ENCODE measurements around the gene KLHDC4.
A peak's percentile ranks its signal among the peaks of the same experiment; 100 is the strongest.
"Not testable (repeated sequence)": the region's sequence is repeated elsewhere in the genome, so short reads cannot be mapped to it uniquely, and the experiment has no call there.

Gene KLHDC4

DNA sequence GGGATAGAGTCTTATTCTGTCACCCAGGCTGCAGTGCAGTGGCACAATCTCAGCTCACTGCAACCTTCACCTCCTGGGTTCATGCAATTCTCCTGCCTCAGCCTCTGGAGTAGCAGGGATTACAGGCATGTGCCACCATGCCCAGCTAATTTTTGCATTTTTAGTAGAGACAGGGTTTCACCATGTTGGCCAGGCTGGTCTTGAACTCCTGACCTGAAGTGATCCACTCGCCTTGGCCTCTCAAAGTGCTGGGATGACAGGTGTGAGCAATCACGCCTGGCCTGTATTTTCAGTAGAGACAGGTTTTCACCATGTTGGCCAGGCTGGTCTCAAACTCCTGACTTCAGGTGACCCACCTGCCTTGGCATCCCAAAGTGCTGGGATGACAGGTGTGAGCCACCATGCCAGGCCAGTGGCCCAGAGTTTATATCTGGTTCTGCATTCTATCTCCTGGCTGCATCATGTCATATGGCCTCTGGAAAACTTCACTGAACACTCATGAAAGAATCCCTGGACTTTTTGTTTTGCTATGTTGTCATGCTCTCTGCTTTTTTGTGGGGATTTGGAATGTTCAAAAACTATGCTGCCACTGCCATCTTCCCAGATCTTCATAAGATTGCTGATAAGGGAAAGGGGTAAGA is 21.8 kb upstream of the KLHDC4 start:
- DNase-seq, result not testable (repeated sequence)

GRCh38 chr16:87784812-87785211 is 19.0 kb upstream of the KLHDC4 start:
- DNase-seq, result no peak

DNA sequence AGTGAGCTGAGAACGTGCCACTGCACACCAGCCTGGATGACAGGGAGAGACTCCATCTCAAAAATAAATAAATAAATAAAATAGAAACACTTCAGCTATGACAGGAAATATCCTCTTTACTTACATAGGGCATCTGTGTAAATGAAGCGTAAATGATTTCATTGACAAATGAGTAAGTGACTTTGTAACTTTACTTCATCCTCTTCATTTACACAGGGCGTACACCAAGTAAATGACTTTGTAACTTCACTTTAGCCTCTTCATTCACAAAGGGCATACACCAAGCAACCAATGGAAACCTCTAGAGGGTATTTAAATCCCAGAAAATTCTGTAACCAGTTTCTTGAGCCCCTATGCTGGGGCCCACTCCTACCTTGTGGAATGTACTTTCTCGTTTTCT is 16.2 kb upstream of the KLHDC4 start:
- DNase-seq, result no peak

- peak; percentile 8 for DNase-seq
These were observed 14.7 kb upstream of the KLHDC4 start for GRCh38 chr16:87780385-87780989.

DNA sequence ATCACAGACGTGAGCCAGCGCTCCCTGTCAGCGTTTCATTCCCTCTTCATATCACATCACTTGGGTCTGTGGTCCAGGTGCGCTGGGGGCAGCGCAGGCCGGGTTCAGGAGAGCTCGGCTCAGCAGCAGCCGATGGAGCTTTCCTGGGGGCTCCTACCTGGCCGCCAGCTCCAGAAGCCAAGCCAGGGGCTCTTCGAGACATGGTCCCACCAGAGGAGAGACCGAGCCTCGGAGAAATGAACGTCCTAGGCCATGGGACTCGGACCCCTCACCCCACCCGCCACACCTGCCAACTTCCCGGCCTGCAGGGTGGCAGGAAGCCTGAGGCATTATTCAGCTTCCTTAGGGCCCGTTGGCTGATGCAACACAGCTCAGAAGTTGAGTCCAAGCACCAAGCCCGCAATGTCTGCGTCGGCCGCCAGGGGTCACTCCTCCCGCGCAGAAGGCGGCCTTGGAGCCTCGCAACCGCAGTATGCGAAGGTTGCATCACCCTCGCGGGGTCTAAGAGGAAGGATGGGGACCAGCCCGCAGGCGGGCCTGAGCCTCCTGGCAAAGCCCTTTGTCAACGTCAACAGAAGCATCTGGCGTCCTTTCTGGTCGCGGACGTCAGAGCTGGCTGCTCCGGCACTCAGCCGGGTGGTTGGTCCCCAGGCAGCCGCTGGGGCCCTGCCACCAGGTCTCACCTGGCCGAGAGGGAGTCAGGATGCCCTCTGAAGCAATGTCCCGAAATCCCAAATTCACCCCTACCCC is 13.2 kb upstream of the KLHDC4 start:
- DNase-seq, result peak; percentile 80

GRCh38 chr16:87778476-87778829 is 12.7 kb upstream of the KLHDC4 start:
- DNase-seq, result no peak

DNA sequence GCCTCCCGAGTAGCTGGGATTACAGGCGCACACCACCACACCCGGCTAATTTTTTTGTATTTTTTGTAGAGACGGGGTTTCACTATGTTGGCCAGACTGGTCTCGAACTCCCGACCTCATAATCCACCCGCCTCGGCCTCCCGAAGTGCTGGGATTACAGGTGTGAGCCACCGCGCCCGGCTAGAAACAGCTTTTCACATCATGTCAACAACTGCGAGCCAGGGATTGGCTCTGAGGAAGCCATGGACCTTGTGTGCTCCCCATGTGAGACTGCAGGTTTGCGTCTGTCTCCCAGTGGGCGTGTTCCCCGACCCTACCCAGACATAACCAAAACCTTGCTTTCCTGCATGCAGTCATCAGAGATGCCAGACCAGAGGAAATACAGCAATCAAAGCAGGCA is 8.1 kb upstream of the KLHDC4 start:
- DNase-seq, result not testable (repeated sequence)

DNA sequence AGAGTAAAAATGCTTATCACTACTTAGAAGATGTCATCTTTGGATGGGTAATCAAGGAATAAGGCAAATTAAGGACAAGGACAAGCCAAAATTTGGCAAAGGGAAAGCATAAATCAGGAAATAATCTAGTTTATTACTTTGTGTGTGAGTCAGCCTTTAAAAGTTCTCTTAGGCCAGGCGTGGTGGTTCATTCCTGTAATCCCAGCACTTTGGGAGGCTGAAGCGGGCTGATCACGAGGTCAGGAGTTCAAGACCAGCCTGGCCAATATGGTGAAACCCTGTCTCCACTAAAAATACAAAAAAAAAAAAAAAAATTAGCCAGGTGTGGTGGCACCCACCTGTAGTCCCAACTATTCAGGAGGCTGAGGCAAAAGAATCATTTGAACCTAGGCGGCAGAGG is 1.7 kb upstream of the KLHDC4 start:
- DNase-seq, result not testable (repeated sequence)

DNA sequence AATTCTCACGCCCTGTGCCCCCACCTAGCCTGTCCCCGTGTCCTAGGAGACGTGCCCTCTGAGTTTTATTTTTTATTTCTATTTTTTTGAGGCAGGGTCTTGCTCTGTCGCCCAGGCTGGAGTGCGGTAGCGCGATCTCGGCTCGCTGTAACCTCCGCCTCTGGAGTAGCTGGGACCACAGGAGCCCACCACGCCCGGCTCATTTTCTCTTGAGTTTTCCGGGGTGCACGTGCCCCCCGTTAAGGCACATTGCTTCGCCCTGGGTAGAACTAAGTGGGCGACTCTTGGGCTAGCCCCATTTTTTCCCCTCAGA is 655 bp upstream of the KLHDC4 start:
- DNase-seq, result no peak

DNA sequence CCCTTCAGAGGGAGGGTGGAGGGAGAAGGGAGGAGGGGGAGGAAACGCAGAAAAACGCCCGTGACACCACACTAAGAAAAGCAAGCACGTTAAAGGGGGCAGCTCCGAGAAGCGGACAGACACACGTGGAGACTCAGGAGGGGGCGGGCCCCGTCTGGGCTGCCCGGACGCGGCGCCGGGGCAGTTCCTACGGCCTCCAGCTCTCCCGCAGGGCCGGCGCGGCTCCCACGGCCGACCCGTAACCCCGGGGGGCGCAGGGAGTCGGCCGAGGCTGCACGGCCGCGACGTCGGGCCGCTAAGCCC is 362 bp downstream of the KLHDC4 start:
- DNase-seq, result peak; percentile 51

GRCh38 chr16:87764600-87765472 is 950 bp downstream of the KLHDC4 start:
- no peak for DNase-seq

DNA sequence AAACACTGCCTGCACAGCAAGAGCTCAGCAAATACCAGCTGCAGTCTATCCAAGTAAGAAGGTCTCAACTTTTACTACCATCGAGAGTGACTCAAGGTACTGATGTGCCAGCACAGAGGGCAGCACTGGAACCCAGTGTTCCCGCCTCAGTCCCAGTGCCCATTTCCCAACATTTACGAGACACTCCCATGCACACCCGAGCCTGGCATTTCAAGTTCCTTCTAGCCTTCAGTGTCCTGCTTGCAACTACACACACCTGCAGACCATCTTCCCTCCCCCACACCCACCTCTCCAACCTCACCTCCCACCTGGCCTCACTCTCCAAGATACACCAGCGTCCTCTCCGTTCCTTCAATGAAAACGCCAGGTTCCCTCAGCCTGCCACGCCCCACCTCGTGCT is 3.2 kb downstream of the KLHDC4 start:
- DNase-seq, result no peak

- no peak for DNase-seq
These were observed 3.7 kb downstream of the KLHDC4 start for GRCh38 chr16:87762071-87762571.

DNA sequence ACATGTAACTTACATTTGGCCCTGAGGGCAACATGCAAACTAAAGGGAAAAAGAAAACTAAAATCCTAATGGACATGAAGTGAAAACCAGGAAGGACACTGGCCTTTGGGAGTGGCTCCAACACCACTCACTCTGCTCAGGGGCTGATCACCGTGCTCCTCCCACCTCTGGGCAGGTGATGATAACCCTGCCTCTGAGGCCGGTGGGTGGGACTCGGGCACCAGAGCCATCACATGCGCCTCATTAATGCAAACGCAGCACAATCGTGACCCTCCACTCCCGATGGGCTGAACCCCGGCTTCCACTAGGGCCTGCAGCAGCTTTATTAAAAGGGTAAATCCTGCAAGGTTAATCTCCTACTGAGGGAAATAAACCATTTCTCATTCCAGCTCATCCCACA is 4.7 kb downstream of the KLHDC4 start:
- no peak for DNase-seq

GRCh38 chr16:87757841-87758426 is 7.9 kb downstream of the KLHDC4 start:
- no peak for DNase-seq

DNA sequence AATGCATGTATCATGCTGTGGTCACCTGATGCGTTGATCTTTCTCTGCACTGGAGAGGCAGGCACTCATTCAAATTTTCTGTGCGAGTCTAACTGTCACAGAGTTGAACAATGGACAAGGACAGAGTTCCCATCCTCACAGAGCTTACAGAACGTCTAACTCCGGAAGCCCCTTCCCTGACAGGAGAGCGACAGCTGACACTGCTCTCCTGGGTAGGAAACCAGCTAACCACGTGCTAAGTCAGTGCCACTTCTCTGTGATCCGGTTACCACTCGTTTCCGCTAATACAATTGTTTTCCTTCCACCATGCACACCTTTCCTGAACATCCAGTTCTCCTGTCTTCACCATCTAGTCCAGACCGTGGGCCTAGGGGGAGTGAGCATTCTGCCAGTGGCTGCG is 11.3 kb downstream of the KLHDC4 start:
- DNase-seq, result no peak

DNA sequence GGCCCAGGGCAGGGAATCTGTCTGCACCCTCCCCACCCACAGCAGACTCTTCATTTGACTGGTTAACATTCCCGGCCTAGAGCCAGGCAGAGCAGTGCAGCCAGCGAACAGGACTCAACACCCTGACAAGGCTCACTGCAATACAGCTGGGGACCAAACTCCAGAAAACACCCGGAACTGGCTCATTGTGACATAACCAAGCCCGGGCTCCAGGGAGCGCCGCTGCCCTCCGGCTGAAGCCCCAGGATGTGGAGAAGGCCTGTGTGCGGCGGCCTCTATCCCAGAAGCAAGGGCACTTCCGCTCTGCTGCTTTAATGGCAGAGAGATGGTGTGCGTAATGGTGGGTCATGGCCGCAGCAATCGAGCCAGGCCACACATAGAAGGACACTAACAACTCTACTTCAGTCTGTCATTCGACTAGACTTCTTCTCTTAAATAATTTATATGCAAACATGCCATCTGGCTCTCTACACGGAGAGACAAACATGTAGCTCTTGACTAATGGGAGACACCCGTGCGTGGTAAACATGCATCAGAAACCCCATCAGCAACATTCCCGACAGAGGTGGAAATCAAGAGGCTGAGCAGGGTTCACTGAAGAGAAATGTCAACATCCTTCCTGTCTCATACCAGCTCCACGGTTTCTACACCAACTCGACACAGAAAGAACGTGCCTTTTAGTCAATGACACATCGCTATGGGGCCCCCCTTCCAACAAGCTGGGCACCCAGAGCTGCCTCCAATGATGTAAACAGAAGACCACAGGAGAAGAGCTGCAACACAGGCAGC is 18.0 kb downstream of the KLHDC4 start:
- no peak for DNase-seq

DNA sequence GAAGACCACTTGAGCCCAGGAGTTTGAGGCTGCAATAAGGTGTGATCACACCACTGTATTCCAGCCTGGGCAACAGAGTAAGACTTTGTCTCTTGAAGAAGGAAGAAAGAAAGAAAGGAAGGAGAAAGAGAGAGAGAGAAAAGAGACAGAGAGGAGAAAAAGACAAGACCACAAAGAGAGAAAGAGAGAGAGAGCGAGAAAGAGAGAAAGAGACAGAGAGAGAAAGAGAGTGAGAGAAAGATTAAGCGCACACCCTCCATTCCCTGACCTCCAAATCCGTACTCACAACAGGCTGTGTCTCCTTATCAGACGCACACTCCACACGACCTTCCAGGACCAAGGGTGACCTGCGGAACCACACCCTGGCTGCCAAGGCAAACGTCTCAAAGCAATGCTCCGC is 19.6 kb downstream of the KLHDC4 start:
- no peak for DNase-seq

DNA sequence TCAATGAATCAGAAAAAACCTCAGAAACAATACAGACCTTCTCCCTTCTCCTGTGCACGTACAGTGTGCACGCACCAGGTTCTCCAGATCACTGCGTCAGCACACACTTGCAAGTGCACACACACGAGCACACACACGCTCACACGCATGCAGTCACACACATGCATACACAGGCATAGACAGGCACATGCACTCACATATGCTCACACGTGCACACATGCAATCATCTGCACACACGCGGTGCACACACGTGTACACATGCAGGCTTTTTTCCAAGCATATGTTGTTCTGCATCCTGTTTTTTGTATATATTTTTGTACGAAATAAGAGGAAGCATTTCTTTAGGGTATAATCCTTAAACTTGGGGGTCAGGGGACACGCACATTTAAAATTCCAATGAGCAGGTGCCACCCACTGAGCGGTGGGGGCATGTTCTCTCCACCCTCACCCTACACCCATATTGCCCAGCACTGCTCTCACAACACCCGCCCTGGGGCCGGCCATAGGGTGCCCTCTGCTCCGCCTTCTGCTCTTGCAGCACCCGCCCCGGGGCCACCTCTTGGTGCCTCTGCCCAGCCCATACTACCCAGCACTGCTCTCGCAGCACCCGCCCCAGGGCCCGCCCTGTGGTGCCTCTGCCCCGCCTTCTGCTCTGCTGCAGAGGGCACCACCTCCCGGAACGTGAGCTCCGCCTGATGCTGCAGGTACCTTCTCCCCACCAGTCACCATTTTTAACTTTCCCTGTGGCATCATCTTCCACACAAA is 20.9 kb downstream of the KLHDC4 start:
- DNase-seq, result no peak

- no peak for DNase-seq
These were observed 22.9 kb downstream of the KLHDC4 start for GRCh38 chr16:87742781-87743490.

Data from effector CD8-positive, alpha-beta T cell (primary cell).